HUDEP-2 (cell line): Measurements from ENCODE around the gene IL17REL.

Experiments used
- DNase-seq, 76 experiments: peaks; one replicate each; lab custom pipeline; 2025; ENCODE audit not compliant: unreplicated experiment in 76 of 76; lab: John Stamatoyannopoulos, UW

Gene IL17REL

DNA sequence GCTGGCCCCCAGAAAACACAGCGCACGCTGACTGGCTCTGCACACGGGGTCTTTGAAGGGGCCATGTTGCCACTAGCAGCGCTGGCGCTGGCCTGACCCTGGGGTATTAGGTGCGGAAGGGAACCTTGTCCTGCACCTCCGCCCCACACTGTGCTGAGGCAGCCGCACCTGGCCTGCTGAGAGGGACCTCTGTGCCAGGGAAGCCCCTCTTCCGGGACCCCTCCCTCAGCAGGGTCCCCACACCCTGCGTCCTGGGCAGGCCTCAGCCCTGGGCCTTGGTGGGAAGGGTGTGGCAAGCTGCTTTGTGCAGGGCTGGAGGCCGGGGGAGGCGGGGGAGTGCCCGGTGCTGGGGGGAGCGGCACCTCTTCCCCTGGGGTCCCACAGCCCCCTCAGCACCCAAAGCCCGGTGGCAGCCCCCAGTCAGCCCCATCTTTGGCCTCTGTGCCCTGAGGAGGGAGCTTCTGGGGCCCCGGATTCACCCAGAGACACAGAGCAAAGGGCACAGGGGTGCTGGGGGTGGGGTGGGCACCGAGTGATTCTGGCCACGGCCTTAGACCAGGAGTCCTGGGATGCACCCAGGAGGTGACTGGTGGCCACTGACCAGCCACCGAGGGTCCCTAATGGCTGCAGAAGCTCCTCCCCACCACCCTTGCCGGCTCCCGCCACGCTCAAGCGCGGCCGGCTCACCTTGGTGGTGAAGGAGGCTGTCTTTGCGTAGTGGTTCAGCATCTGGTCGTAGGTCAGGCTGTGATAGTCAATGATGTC lies 34.1 kb upstream of the IL17REL start:
- DNase-seq = no peak

DNA sequence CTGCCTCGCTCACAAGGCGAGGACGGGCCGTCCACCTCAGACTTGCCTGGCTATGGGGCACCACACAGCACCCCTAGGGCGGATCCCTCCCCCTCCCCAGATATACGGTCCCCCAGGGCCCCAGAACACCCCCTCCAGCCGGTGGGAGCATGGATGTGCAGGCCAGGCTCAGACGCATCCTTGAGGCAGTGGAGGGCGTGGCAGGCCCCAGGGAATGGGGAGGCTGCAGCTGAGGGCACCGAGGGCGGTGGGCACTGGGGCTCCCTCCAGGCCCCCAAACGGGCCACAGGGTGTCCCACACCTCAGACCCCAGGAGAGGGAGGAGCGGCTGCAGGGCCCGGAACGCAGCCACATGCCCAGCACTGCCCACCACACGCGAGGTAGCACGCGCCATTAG lies 33.5 kb upstream of the IL17REL start:
- no peak for DNase-seq

DNA sequence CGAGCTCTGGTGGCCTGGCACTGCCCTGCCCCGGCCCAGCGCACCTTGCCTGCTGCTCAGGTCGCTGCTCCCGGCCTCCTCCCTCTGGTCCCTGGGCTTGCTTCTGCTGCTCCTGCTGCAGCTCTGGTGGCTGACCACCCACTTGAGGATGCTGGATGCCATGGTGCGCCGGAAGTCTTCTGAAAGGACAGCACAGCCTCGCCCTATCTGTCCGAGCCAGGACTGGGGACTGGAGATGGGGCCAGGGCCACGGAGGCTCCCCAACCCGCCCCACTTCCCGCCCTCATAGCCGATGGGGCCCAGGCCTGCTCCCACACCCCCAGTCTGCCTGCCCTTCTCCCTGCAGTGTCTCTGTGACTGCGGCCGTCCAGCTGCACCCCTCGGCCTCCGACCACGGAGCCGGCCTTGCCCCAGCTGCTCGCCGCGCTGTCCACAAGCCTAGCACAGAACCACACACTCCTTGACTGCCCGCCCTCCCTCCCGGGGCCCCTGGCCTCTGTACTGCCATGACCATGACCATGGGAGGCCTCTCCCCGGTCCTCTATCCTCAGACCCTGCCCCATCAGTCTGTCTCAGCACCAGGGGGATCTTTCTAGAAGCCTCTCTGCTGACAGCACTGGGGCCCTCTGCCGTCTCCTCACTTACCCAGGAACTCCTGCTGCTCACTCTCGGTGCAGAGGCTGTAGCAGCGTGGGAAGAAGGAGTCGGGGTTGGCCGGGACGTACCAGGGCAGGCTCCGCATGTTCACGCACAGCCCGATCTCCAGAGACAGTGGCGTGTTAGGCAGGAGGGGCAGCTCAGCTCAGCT lies 32.9 kb upstream of the IL17REL start:
- no peak for DNase-seq

GRCh38 chr22:50044485-50045118 lies 32.0 kb upstream of the IL17REL start:
- no peak for DNase-seq

- DNase-seq = no peak
Measured at GRCh38 chr22:50041361-50042065, 28.9 kb upstream of the IL17REL start.

GRCh38 chr22:50040717-50041116 lies 28.2 kb upstream of the IL17REL start:
- DNase-seq = no peak

DNA sequence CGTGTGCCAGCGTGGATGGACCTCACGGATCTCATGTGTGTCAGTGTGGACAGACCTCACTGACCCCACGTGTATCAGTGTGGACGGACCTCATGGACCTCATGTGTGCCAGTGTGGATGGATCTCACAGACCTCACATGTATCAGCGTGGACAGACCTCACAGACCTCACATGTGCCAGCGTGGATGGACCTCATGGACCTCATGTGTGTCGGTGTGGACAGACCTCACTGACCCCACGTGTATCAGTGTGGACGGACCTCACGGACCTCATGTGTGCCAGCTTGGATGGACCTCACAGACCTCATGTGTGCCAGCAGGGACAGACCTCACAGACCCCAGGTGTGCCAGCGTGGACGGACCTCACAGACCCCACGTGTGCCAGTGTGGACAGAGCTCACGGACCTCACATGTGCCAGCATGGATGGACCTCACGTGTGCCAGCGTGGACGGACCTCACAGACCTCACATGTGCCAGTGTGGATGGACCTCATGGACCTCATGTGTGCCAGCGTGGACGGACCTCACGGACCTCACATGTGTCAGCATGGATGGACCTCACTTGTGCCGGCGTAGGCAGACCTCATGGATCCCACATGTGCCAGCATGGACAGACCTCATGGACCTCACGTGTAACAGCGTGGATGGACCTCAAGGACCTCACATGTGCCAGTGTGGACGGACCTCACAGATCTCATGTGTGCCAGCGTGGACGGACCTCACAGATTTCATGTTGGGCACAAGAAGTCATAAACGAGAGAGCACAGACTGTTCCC lies 27.3 kb upstream of the IL17REL start:
- no peak for DNase-seq

DNA sequence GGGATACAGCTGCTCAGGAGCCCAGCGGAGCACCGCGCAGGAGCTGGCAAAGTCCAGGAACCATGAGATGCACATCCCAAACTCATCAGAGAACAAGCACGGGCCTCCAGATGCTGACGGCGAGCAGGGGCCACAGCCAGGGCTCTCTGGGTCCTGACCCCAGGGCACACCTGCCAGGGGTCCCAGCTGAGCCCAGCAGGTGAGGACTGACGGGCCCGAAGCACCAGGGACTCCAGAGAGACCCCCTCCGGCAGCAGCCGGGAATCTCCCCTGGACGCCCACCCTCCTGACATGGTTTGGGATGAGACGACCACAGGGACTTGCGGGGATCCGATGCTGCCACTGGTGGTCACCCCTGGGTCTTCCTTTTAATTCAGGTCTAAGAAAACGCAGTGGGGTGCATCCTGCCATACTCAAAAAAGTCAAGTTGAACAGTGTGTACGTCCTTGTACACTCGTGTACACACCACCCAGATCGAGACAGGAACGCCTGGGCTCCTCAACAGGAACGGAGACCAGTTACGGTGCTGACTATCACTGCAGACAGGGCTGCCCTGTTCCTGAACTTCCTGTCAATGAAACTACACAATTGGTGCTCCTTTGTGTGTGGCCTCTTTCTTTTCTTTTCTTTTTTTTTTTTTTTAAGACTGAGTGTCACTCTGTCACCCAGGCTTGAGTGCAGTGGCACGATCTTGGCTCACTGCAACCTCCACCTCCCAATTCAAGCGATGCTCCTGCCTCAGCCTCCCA lies 23.6 kb upstream of the IL17REL start:
- DNase-seq = no peak

- no peak for DNase-seq
Measured at GRCh38 chr22:50035131-50035881, 22.7 kb upstream of the IL17REL start.

- DNase-seq = no peak
Measured at GRCh38 chr22:50034126-50035081, 21.8 kb upstream of the IL17REL start.

GRCh38 chr22:50032941-50033601 lies 20.5 kb upstream of the IL17REL start:
- DNase-seq = no peak

GRCh38 chr22:50032109-50032871 lies 19.7 kb upstream of the IL17REL start:
- no peak for DNase-seq

DNA sequence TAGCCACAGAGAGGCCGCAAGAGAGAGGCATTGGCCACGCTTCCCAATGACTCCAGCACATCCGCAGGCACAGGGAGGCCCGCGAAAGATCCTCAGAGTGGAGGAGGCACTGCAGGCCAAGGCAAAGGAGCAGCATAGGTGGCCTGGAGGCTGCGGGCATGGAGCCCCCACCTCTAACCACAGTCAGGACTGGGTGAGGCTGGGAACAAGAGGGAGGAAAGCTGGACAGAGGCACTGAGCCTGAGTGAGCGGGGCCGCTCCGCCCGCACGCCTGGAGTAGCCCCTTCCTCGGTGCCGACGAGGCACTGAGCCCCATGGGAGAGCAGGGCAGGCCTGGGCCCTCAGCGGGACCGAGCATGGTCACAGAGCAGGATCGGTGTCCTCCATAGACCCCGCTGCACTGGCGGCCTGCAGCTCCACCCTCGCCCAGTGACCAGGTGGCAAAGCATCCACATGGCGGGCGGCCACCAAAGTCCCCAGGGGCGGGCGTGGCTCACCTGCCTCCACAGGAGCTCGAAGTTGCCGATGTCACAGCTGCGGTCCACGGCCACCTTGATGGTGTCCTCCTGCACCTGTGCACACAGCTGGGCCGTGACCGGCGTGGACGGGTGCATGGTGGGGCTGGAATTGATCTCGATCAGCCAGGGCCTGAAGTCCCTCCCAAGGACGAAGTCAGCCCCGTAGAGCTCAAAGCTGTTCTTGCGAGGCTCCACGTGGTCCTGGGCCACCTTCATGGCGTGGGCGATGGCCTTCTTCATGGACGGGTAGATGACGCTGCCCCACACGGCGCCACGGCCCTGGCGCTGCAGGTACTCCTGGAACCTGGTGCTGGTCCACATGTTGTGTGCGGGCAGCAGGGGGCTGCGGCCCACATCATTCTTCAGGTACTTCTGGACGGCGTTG lies 18.9 kb upstream of the IL17REL start:
- no peak for DNase-seq

GRCh38 chr22:50030297-50031188 lies 18.0 kb upstream of the IL17REL start:
- DNase-seq = peak in 68 of 76 experiments; percentile 7 to 77 (median 58)
